ENCODE results near the gene TPGS1.

The TPGS1 gene, protein sequence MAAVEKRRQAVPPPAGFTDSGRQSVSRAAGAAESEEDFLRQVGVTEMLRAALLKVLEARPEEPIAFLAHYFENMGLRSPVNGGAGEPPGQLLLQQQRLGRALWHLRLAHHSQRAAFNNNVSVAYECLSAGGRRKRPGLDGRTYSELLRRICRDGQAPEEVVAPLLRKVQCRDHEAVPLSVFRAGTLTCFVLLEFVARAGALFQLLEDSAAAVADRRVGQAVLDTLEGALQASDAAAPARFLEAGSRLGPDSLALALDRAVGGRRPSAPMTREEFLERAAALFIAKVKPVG

DNA sequence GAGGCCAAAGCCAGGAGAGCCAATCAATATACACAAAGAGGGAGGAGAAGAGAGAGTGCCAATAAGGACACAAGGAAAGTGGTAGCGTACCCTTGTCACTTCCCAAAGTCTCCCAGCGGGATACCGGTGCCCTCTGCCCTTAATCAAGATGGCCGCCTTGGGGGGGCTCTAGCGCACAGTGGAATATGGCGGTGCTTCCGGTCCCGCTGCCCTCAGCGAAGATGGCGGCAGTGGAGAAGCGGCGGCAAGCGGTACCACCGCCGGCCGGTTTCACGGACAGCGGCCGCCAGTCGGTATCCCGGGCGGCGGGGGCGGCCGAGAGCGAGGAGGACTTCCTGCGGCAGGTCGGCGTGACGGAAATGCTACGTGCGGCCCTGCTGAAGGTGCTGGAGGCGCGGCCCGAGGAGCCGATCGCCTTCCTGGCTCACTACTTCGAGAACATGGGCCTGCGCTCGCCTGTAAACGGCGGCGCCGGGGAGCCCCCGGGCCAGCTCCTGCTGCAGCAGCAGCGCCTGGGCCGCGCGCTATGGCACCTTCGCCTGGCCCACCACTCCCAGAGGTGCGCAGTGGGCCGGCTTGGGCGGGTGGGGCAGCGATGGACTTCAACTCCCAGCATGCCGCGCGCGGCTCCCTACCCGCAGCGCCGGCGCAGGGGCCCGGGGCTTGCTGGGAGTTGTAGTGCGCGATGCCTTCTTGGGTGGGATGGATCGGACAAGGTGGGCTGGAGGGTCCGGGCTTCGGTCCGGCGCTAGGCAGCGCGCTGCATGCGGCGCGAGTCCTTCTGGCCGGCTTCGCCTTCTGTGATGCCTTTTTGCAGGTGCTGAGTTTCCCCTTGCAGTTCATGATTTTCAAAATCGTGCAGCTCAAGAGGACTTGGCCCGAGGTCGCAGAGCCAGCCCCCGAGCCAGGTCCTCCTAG is at the start of gene TPGS1:
TSS of gene TPGS1 (plus strand) at position 212 of the 918 bp plus-strand sequence. CDS start at position 222, 10 bp downstream.
- DNase-seq = peak; percentile 81

DNA sequence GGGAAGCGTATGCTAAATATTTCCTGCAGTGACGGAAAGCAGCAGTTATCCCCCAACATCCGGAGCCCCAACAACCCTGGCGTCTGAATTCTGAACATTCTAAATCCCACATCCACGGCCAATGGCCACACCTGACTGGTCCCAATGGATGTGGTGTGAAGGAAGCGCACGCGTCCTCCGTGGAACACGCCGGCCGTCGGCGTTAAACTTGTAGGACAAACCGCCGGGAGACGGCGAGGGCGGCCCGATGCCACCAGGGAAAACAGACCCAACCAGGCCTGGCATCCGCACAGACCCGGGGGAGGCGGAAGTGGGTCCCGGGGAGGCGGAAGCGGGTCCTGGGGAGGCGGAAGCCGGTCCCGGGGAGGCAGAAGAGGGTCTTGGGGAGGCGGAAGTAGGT is 49.7 kb upstream of the TPGS1 start:
- DNase-seq = no peak

- DNase-seq = no peak
Measured at GRCh38 chr19:458091-459042, 48.9 kb upstream of the TPGS1 start.

GRCh38 chr19:459724-460511 is 47.4 kb upstream of the TPGS1 start:
- DNase-seq = no peak

DNA sequence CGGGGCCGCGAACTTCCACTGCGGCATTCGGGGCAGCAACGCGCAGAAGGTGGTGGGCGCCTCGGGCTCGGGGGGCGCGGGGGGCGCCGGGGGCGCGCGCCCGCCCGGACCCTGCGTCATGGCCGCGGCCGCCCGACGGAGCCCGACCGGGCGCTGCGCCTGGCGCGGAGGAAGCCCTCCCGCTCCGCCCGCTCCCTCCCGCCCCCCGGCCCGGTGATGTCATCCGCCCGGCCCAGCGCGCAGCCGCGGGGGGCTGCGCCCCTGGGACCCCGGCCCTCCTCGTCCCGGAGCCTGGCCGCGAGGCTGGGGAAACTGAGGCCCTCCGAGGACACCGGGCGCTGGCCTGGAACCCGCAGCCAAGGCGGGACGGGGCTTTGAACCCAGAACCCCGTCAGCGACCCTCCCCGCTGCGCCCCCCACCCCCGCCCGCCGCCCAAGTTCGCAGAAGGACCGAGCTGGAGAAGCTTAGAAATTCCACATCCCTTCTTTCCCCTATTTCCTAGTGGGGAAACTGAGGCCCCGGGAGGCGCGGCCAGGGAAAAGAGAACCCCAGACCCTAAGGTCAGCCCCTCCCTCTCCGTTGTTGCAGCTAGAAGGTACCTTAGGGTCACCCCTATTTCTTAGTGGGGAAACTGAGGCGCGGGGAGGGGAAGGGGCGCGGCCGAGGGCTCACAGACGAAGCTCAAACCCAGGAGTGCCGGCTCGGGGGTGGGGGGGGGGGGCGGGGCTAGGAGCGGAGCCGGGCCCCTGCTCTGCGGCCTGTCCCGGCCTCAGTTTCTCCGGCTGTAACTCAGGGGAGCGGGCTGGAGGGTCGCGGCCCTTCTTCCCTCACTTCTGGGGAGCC is 46.2 kb upstream of the TPGS1 start, which contains the start of gene SHC2:
TSS of gene SHC2 (minus strand) at position 157 of the 844 bp plus-strand sequence. CDS start at position 120, 37 bp downstream.
- DNase-seq = no peak

DNA sequence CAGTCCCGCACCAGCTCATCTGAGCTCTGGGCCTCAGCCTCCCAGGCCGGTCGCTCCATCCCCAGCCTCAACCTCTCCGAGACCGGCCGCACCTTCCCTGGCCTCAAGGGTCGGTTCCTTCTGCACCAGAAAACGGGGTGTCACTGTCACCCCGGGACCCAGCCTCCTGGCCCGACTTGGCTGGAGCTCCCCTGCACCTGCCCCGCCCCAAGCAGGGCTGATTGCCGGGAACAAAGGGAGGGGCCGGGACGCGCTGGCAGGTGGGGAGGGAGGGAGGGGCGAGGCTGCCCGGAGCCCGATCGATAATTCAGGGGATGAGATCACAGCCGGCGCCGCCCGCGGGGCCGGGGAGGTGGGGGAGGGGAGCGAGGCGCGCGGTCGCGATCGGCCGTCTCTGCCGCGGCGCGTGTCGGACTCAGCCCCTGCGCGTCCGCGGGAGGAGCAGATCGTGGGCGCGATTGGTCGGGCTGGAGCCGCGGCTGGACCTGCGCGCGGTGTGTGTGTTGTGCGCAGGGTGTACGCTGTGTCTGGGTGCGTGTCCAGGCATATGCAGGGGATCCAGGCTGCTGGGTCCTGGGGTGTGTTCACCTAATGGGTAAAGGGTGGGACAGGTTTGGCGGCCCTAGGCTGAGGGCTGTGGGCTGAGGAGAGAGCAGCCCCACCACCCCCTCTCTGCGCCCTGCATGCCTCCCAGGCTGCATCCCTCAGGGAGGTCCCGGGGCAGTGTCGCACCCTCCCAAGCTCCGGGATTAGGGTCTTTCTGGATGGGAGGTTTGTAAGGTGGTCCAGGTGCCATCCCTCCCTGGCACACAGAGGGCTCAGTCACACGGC is 45.4 kb upstream of the TPGS1 start:
- DNase-seq = no peak

GRCh38 chr19:463483-464207 is 43.7 kb upstream of the TPGS1 start:
- DNase-seq = no peak

DNA sequence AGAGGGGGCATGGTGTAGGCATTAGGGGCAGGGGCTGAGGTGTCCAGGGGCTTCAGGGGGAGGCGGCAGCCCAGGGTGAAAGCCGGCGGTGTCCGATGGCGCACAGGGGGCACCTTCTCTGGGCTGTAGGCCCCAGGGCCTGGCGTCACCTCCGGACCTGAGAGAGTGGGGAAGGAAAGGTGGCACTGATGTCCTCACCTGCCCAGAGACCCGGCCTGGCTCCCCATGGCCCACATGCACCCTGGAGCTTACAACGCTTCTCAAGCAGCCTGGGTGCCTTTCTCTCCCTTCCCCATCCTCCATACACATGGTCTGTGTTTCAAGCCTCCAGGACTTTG is 43.1 kb upstream of the TPGS1 start:
- no peak for DNase-seq

DNA sequence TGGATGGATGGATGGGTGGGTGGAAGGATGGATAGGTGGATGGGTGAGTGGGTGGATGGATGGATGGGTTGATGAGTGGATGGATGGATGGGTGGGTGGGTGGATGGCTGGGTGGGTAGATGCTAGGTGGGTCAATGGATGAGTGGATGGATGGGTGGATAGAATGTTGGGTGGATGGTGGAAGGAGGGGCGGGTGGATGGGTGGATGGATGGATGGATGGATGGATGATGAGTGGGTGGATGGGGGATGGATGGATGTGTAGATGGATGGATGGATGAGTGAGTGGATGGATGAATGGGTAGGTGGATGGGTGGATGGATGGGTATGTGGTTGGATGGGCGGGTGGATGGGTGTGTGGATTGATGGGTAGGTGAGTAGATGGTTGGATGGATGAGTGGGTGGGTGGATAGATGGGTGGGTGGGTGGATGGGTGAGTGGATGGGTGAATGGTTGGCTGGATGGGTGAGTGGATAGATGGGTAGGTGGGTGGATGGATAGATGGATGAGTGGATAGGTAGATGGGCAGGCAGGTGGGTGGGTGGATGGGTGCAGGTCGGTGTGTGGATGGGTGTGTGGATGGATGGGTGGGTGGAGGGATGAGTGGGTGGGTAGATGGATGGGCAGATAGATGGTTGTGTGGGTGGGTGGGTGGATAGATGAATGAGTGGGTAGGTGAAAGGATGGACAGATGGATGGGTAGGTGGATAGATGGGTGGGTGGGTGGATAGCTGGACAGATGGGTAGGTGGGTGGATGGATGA is 42.1 kb upstream of the TPGS1 start:
- no peak for DNase-seq

DNA sequence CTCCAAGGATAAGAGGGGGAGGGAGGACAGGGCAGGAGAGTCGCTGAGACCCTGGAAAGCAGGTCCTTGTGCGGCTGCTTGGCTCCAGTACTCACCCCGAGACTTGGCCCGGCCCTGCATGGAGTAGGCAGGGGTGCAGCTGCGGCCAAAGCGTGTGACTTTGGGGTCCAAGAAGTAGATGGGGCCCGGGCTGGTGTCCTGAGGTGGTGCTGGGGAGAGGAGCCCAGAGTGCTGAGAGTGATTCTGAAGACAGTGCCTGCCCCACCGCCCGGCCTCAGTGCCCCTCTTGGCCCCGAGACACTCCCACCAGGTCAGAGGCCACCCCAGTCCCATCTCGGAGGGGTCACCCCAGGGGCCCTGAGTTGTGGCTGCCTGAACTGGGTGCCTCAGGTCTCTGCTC is 39.7 kb upstream of the TPGS1 start:
- DNase-seq = no peak

DNA sequence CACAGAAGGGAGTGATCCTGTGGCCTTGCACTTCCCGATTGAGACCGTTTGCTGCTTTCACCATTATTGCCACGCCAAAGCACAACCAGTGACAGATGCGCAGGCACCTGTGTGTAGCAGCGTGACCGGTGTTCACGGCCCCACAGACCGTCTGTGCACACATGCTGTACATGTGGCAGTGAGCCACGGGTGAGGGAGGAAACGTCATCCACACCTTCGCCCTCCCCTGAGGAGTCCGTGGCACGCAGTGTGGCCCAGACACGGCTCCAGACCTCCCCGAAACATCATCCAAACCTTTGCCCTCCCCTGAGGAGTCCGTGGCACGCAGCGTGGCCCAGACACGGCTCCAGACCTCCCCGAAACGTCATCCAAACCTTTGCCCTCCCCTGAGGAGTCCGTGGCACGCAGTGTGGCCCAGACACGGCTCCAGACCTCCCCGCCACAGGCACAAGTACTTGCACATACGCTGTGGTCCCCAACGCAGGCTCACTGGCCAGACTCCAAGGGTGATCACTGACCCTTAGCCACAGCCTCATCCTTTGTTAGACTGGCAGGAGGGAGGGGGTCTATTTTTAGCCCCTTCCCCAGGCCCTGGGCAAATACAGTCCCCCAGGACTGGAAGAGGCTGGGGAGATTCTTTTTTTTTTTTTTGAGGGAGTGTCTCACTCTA is 38.6 kb upstream of the TPGS1 start:
- DNase-seq = no peak

DNA sequence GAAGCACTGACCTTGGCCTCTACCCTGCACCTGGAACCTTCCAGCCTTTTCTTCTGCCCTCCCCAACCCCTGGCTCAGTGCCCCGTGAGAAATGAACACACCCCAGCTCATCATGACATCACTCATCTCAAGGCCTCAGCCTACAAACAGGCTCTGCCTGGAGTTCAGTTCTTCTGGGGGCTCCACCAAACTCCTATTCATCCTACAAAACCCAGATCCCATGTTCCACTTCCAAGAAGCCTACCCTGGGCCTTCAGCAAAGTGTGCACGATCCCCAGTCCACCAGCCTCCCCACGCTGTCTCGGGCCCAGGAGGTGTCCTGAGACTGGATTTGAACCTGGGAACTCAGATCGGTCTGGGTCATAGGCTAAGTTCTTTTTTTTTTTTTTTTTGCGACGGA is 37.5 kb upstream of the TPGS1 start:
- DNase-seq = no peak

DNA sequence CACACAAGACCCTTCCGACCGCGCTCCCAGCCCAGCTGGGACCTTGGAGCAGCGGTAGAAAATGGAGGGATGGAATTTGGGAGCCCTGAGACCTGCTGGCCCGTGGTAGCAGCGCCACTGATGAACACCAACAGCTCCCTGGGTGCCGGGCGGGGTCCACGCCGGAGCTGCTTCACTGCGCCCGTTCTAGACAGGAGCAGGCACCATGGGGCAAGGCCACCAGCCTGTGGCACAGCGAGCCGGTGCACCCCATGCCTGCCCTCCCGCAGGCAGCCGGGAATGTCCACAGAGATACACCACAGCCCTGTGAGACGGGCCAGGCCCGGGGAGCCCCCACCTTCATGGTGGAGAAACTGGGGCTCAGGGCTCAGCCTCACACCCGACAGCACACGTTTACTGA is 36.6 kb upstream of the TPGS1 start:
- no peak for DNase-seq

- DNase-seq = no peak
Measured at GRCh38 chr19:472005-472858, 35.1 kb upstream of the TPGS1 start.

DNA sequence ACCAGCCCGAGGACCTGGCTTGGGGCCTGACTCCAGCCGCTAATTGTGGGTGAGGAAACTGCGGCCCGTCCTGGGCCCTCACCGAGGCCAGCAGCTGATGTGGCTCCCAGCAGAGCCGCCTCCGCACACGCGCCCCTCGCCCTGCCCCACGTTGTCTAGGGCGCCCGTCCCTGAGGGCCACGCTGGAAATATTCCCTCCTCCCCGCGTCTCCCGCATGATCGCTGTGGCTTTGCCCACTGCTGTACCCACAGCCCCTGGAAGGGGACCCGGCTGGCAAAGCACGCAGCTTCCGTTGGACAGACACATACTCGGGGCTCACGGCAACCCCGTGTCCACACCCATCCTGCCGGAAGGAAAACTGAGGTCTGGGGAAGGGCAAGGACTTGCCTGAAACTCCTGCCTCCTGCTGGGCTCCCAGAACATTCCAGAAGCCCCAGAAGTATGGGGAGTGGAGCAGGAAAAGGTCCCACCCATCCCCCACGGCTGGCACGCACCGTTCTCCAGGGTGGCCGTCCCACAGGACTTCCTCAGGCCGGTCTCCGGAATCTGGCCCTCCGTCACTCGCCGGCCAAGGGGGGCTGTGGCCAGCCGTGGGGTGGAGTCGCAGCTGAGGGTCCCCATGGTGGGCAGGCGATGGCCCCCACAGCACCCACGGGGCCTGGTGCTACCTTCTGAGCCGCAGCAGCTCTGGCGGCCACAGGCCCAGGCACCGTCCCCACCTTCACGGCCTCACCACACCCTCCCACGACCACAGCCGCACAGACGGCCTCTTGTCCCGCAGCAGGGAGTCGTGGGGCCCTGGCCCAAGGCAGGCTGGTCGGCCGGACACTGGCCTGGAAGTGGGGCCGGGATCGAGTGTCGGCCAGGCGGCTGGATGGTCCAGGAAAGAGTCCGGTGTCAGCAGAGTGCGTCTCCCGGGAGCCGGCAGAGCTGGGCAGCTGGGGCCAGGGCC is 32.9 kb upstream of the TPGS1 start:
- no peak for DNase-seq

GRCh38 chr19:475360-475759 is 31.9 kb upstream of the TPGS1 start:
- no peak for DNase-seq

All from activated CD4-positive, alpha-beta T cell treated with anti-CD3 and anti-CD28 coated beads, Interleukin-2, amount 50 U/mL, for 1 hour (primary cell).